SW 1271 (cell line): ENCODE data around the gene LRRC45.

Experiments
- DNase-seq, 2 experiments: peaks; one replicate each; lab custom pipeline; 2025; lab: John Stamatoyannopoulos, UW

Gene LRRC45

GRCh38 chr17:81993729-81994592 lies 29.1 kb upstream of the LRRC45 start:
- DNase-seq: no peak

DNA sequence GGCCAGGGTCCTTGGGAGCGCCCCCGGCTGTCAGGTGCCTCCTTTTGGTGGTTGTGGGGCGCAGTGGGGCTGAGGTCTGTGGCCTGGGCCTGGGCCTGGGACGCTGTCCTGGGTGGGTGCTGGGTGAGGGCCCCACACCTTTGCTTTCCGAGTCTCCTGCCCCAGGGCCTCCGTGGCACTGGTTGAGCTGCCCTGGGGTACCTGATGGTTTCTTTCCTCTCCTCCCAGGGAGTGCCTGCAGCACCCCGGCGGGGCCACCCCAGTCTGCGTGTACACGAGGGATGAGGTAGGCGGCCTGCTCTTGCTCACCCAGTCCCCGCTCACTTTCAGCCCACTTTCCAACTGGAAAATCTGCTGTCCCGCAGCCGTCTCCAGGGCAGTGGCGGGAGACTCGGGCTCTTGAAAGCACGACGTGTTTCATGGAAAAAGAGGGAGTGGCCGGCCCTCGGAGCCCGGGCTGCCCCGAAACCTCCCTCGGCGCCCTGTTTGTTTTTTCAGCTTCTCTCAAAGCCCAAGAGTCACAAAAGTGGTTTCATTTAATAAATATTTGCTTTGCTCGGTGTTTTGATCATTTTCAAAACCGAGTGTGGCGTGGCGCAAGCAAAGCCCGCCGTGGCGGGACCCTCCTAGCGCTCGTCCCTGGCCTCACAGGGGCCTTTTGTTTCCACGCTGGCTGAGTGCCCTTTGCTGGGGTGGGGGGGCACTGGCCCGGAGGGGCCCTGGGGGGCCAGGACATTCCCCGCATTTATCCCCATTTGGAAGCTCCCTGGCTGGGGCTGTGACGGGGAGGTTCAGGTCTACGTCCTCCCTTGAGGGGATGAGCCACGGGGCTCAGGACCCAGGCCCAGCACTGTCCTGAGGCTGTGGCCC lies 28.3 kb upstream of the LRRC45 start:
- DNase-seq: no peak

GRCh38 chr17:81995463-81996231 lies 27.5 kb upstream of the LRRC45 start:
- no peak for DNase-seq

GRCh38 chr17:81996232-81996756 lies 26.8 kb upstream of the LRRC45 start:
- no peak for DNase-seq

DNA sequence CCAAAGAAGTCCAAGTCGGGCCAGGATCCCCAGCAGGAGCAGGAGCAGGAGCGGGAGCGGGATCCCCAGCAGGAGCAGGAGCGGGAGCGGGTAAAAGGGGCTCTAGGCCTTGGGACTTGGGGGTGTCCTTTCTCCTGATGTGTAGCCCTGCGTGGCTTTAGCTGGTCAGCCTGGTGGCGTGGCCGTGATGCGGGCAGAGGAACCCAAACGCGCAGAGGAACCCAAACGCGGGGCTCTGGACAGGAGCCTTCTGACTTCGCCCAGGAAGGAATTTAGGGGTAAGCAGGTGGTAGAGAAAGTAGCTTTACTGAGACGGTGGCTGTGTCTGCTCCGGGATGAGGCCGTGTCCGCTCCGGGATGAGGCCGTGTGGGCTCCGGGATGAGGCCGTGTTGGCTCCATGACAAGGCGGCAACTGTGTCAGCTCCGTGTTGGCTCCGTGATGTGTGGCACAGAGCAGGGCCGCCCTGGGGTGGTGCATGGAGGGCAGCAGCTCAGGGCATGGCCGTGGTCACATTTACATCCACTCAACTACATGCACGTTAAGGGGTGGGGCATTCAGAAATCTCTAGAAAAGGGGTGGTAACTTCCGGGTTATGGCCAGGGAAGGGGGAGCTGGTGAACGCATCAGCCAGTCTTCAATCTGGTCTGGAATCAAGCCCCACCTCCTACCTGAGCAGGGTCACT lies 26.2 kb upstream of the LRRC45 start:
- DNase-seq: no peak

- DNase-seq: no peak
These were observed 24.9 kb upstream of the LRRC45 start for GRCh38 chr17:81998212-81998611.

GRCh38 chr17:81998691-81999438 lies 24.2 kb upstream of the LRRC45 start:
- no peak for DNase-seq

DNA sequence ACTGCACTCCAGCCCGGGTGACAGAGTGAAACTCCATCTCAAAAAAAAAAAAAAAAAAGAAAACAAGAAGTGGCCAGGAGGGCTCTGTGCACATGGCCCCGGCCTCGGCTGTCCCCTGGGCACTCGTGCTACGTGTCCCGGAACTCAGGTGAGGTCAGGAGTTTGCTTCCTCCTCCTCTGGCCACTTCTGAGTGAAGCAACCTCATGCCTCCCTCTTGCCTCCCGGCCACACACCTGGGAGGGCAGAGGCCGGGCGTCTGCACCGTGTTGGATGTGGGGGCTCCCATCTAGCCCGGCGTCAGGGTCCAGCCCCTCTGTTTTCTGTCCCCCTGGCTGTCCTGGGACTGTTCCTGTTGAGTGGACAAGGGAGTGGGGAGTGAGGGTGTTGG lies 23.5 kb upstream of the LRRC45 start:
- no peak for DNase-seq

DNA sequence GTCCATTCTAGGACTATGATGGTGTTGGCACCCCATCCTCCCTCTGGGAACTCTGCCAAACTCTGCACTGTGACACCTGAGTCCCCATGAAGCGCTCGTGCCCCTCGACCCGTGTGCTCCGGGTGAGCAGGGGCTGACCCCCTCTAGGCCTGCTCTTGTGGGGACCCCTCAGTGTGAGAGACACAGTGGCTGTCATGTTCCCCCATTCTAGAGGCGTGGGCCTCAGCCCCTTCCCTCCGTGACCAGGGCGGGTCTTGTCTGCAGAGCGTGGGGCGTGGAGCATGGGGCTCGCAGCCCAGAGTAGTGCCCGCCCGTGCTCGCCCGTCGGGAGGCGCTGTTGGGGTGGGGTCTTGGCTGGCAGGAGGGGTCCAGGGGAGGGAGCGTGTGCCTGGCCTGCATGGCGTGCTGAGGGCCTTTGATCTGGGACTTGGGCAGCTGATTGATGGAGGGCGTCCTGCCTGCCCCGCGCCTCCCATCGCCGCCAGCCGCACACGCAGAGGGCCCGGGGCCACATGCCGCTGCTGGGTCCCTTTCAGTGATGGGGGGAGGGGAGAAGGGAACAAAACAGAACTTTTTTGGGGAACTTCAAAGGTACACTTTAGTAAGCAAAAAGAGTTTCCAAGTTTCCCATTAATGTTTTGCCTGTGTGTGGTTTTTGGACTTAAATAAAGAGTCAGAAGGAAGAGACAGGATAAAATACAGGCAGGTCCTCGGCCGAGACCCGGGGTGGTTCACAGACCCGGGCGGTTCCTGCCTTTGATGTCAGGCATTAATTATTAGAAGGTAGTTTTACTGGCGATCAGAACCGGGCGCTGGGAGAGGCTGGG lies 22.9 kb upstream of the LRRC45 start:
- no peak for DNase-seq

- no peak for DNase-seq
These were observed 22.1 kb upstream of the LRRC45 start for GRCh38 chr17:82000803-82001570.

GRCh38 chr17:82001571-82002056 lies 21.5 kb upstream of the LRRC45 start:
- no peak for DNase-seq

GRCh38 chr17:82003411-82004381 lies 19.4 kb upstream of the LRRC45 start:
- peak; percentile 77 to 87 for DNase-seq

- no peak for DNase-seq
These were observed 18.3 kb upstream of the LRRC45 start for GRCh38 chr17:82004517-82005455.

DNA sequence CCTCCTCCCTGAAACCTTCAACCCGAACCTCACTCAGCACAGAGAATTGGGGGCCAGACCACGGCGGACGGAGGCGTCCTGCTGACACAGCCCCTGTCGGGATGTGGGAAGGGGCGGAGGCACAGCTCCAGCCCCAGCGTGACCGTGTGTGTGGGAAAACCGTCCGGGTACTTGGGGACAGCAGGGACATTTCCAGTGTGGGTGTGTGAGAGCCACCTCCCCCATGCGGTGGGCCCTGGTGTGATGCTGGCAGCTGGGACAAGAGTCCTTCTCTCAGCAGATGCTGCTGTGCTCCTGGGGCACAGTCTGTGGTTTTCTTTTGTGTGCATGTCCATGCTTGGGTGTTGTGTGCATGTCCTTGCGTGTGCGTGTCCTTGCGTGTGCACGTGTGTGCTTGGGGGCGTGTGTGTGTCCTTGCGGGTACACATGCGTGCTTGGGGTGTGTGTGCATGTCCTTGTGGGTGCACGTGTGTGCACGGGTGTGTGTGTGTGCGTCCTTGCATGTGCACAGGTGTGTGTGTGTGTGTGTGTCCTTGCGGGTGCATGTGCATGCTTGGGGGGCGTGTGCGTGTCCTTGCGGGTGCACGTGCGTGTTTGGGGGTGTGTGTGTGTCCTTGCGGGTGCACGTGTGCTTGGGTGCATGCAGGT lies 17.3 kb upstream of the LRRC45 start:
- DNase-seq: no peak

DNA sequence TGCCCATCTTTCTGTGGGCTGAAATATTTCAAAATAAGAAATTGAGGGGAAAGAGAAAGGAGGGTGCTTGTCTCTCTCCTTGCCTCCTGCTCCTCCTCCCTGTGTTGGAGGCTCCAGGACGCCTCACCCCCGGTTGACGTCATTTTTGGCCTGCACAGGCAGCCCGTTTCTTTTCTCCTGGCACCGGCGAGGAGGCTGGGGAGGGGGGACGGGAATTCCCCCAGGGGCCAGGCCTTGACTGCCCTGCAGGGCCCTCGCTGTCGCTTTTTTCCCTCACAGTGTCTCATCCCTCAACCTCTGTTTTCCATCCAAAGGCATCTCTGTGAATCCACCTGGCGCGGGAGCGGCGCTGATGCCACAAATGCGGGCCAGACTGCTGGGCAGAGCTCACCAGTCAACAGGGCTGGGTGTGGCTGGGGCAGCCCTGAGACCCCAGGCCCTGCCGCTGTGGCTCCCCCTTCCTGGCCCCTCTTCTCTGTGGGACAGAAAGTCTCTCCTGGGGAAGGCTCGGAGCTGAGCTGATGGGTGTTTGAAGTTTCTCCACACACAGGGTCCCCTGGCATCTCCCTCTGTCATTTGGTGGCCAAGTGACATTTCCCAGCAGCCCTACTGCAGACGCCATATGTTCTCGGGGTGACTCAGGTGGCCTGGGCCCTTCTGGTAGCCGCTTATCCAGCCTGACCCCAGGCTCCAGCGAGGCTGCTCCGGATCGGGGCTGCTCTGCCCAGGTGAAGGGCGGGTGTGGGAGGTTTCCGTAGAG lies 16.5 kb upstream of the LRRC45 start:
- DNase-seq: no peak

DNA sequence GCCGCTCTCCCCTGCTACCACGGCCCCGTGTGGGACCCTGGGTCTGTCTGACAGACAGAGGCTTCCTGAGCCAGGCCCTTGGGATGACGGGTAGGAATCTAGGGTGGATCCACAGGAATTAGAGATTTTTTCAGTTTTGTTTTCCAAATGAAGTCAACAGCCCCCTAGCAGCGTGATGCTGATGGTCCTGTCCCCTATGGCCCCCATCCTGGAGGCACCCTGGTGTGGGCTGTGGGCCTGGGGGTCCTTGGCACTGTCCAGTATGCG lies 15.9 kb upstream of the LRRC45 start:
- no peak for DNase-seq
